Fibroblast of lung (primary cell): Measurements from ENCODE around the gene CD302. TPM values are rescaled to one million over a fixed set of nuclear protein-coding genes. Genes with fewer than 3 reads are reported as not detected.

Experiments
- DNase-seq, 2 donors: peaks; one replicate each; pipeline versions ENCODE4 v3.0.0 to v3.0.0-alpha.2; 2010; ENCODE audit warnings: low read depth in 2 of 2
- H2AFZ ChIP-seq: 2 replicates; pipeline ENCODE4 v1.5.1; 2012; ENCODE audit warnings: low read length, control low read depth, inconsistent platforms
- H3K27ac ChIP-seq: 2 replicates; pipeline ENCODE4 v1.5.1; 2011; ENCODE audit warnings: low read length, control low read depth; ENCODE audit not compliant: insufficient read depth
- H3K27me3 ChIP-seq: 2 replicates; pipeline ENCODE4 v1.5.1; 2011; ENCODE audit warnings: mild to moderate bottlenecking, low read length; ENCODE audit not compliant: control insufficient read depth, insufficient read depth
- H3K36me3 ChIP-seq: 2 replicates; pipeline ENCODE4 v1.5.1; 2011; ENCODE audit warnings: low read length; ENCODE audit not compliant: control insufficient read depth, insufficient read depth
- H3K4me1 ChIP-seq: 2 replicates; pipeline ENCODE4 v1.5.1; 2011; ENCODE audit warnings: low read length; ENCODE audit not compliant: control insufficient read depth, insufficient read depth; ENCODE audit errors: extremely low read depth
- H3K4me2 ChIP-seq: 2 replicates; pipeline ENCODE4 v1.5.1; 2011; ENCODE audit warnings: low read length, control low read depth; ENCODE audit not compliant: insufficient read depth; ENCODE audit errors: extremely low read depth
- H3K4me3 ChIP-seq, 4 experiments: fragments of 200-600 bp in 1 of 4; sonication (generic) in 1 of 4; replicated peaks in 1 of 4; 2 replicates each; pipeline ENCODE4 v1.5.1; 2011 to 2016; ENCODE audit warnings: low read length in 4 of 4, low read depth in 3 of 4, mild to moderate bottlenecking in 3 of 4, control low read depth in 2 of 4, inconsistent platforms in 1 of 4, mixed read lengths in 1 of 4; ENCODE audit not compliant: insufficient read depth in 1 of 4; ENCODE audit errors: control extremely low read depth in 1 of 4
- H3K79me2 ChIP-seq: 2 replicates; pipeline ENCODE4 v1.5.1; 2012; ENCODE audit warnings: mild to moderate bottlenecking, low read length, inconsistent platforms; ENCODE audit not compliant: control insufficient read depth, insufficient read depth
- H3K9ac ChIP-seq: 2 replicates; pipeline ENCODE4 v1.5.1; 2011; ENCODE audit warnings: mild to moderate bottlenecking, low read length, control low read depth; ENCODE audit not compliant: insufficient read depth
- H3K9me3 ChIP-seq: 2 replicates; pipeline ENCODE4 v1.5.1; 2012; ENCODE audit warnings: low read depth, low read length; ENCODE audit not compliant: control insufficient read depth, insufficient read depth
- H4K20me1 ChIP-seq: 2 replicates; pipeline ENCODE4 v1.5.1; 2011; ENCODE audit warnings: low read length; ENCODE audit not compliant: control insufficient read depth, insufficient read depth; ENCODE audit errors: extremely low read depth
- CTCF ChIP-seq, 2 donors: IDR thresholded peaks in 1 of 2; conservative IDR thresholded peaks in 1 of 2; 1 replicate in 1 of 2; 2 replicates in 1 of 2; pipeline ENCODE4 v1.5.1; 2011 to 2012; ENCODE audit warnings: low read length in 2 of 2, control low read depth in 1 of 2, inconsistent platforms in 1 of 2, low read depth in 1 of 2, mild to moderate bottlenecking in 1 of 2
- EZH2 ChIP-seq: IDR thresholded peaks from 2 replicates; pipeline ENCODE4 v1.5.1; 2012; ENCODE audit warnings: low read length, control low read depth, mild to moderate bottlenecking; ENCODE audit errors: missing control alignments
- polyA plus RNA-seq, 2 donors: library from polyadenylated mRNA; depleted of rRNA in 1 of 2; stranded (reverse) in 1 of 2; unstranded in 1 of 2; fragments of >200 nt; gene quantifications; 2 replicates each; pipeline ENCODE4 v1.2.1, GENCODE V29; 2011 to 2012; ENCODE audit warnings: missing spikeins in 1 of 2
- total RNA-seq: library from RNA; depleted of rRNA; stranded (reverse); fragments of >200 nt; gene quantifications from 2 replicates; pipeline ENCODE4 v1.2.1, GENCODE V29; 2014

Gene CD302
- total and polyA plus RNA-seq, 2 donors (not counting 1 experiment from before 2014, with no cell fraction given) = 9.4 to 19.1 TPM

- Histone ChIP-seq H3K9ac (no peak overlapping the region), H3K4me3 (no peak overlapping the region), H3K4me1 (no peaks in the 10 kb centered on the region), H3K27ac (no peak overlapping the region), H4K20me1 (no peaks in the 10 kb centered on the region), H3K4me2 (no peak overlapping the region), H3K79me2 (no peaks in the 10 kb centered on the region), H2AFZ (no peak overlapping the region), H3K36me3 (no peaks in the 10 kb centered on the region), H3K9me3 (no peaks in the 10 kb centered on the region), H3K27me3 (no peaks in the 10 kb centered on the region)
- DNase-seq = peak; percentile 46 to 61
- no peak for TF ChIP-seq EZH2
- TF ChIP-seq CTCF (conservative IDR thresholded peaks at IDR 0.05 in 1 of 2, IDR thresholded peaks at IDR 0.05 in 1 of 2; ENCODE audit: low read depth in 1 of 2, low read length in 2 of 2) = peak; percentile 62 to 81
Observed at GRCh38 chr2:159807183-159808031, 9.4 kb upstream of the CD302 start.

GRCh38 chr2:159804941-159805340 is 6.9 kb upstream of the CD302 start:
- H3K36me3 ChIP-seq = no peaks in the 10 kb centered on the region
- no peak overlapping the region for H3K9ac ChIP-seq
- H4K20me1 ChIP-seq = no peaks in the 10 kb centered on the region
- no peak overlapping the region for H3K4me2 ChIP-seq
- TF ChIP-seq EZH2 (no peak), CTCF (conservative IDR thresholded peaks at IDR 0.05 in 1 of 2, IDR thresholded peaks at IDR 0.05 in 1 of 2; ENCODE audit: low read depth in 1 of 2, low read length in 2 of 2) (no peak)
- no peak for DNase-seq
- H2AFZ ChIP-seq = no peak overlapping the region
- no peaks in the 10 kb centered on the region for H3K27me3 ChIP-seq
- no peaks in the 10 kb centered on the region for H3K9me3 ChIP-seq
- no peaks in the 10 kb centered on the region for H3K79me2 ChIP-seq
- H3K27ac ChIP-seq = no peak overlapping the region
- H3K4me3 ChIP-seq = no peak overlapping the region
- H3K4me1 ChIP-seq = no peaks in the 10 kb centered on the region

GRCh38 chr2:159803235-159803962 is 5.4 kb upstream of the CD302 start:
- no peaks in the 10 kb centered on the region for H3K36me3 ChIP-seq
- no peak overlapping the region for H2AFZ ChIP-seq
- H3K27ac ChIP-seq = no peak overlapping the region
- no peaks in the 10 kb centered on the region for H3K9me3 ChIP-seq
- no peak for TF ChIP-seq EZH2
- TF ChIP-seq CTCF (conservative IDR thresholded peaks at IDR 0.05 in 1 of 2, IDR thresholded peaks at IDR 0.05 in 1 of 2; ENCODE audit: low read depth in 1 of 2, low read length in 2 of 2) = no peak
- no peaks in the 10 kb centered on the region for H3K79me2 ChIP-seq
- DNase-seq = no peak
- no peaks in the 10 kb centered on the region for H4K20me1 ChIP-seq
- no peak overlapping the region for H3K9ac ChIP-seq
- H3K27me3 ChIP-seq = peaks cover 6% of the 10 kb centered on the region
- no peak overlapping the region for H3K4me3 ChIP-seq
- no peaks in the 10 kb centered on the region for H3K4me1 ChIP-seq
- H3K4me2 ChIP-seq = no peak overlapping the region
